Adrenal gland (tissue), 12 donors: Measurements from ENCODE around the gene CD33. TPM values are rescaled to one million over a fixed set of nuclear protein-coding genes. Genes with fewer than 3 reads are reported as not detected.

Experiments
- DNase-seq, 7 donors: peaks; one replicate each; pipeline ENCODE4 v3.0.0-alpha.2; 2019 to 2020
- H3K27ac ChIP-seq, 5 donors: fragments of 200-600 bp; sonication (generic) in 4 of 5; 1 replicate in 3 of 5; 2 replicates in 2 of 5; pipeline versions ENCODE4 v1.5.1 to v1.8.0; 2016 to 2020; ENCODE audit warnings: mild to moderate bottlenecking in 1 of 5
- H3K27me3 ChIP-seq: fragments of 200-600 bp; 2 replicates; pipeline ENCODE4 v1.8.0; 2021
- H3K36me3 ChIP-seq, 2 donors: fragments of 200-600 bp; replicated peaks in 1 of 2; 1 replicate in 1 of 2; 2 replicates in 1 of 2; pipeline versions ENCODE4 v1.5.1 to v1.8.0; 2018 to 2022
- H3K4me1 ChIP-seq, 2 donors: fragments of 200-600 bp; replicated peaks in 1 of 2; 1 replicate in 1 of 2; 2 replicates in 1 of 2; pipeline versions ENCODE4 v1.5.1 to v1.8.0; 2018 to 2021
- H3K4me3 ChIP-seq, 4 donors: fragments of 200-600 bp; sonication (generic) in 3 of 4; one replicate each; pipeline ENCODE4 v1.5.1; 2016 to 2018
- H3K9me3 ChIP-seq, 3 donors: fragments of 200-600 bp; sonication (generic) in 1 of 3; replicated peaks in 1 of 3; 1 replicate in 2 of 3; 2 replicates in 1 of 3; pipeline versions ENCODE4 v1.5.1 to v1.8.0; 2016 to 2021
- CTCF ChIP-seq, 6 experiments: fragments of 450-650 bp in 4 of 6; fragments of 200-600 bp in 2 of 6; sonication (generic) in 1 of 6; IDR thresholded peaks; 1 replicate in 5 of 6; 2 replicates in 1 of 6; pipeline versions ENCODE4 v1.5.1 to v1.8.0; 2016 to 2021; ENCODE audit warnings: antibody characterized with exemption in 6 of 6, mild to moderate bottlenecking in 2 of 6, moderate library complexity in 1 of 6
- POLR2A ChIP-seq, 2 donors: fragments of 450-650 bp; IDR thresholded peaks; one replicate each; pipeline ENCODE4 v1.6.1; 2017; ENCODE audit warnings: antibody characterized with exemption in 2 of 2, mild to moderate bottlenecking in 2 of 2, moderate library complexity in 1 of 2
- WGBS, 4 donors: extraction: QIAGEN DNeasy Blood & Tissue Kit in 2 of 4; methylation state at CpG; one replicate each; pipeline versions ENCODE4 v1.1.5 to v1.1.7; 2013 to 2017; 5-methylcytosine and 5-hydroxymethylcytosine counted together
- intact Hi-C, 2 donors: fragments of 100-400 bp; cut with DNase I; formaldehyde crosslinking; loops; one replicate each; pipeline versions ENCODE4 v1.14.1 to v1.15.0; 2022 to 2023
- polyA plus RNA-seq, 3 donors: library from polyadenylated mRNA; stranded (reverse); fragments of 200-250 nt in 2 of 3; fragments of 350-450 nt in 1 of 3; fragmentation: Illumina TruSeq in 1 of 3; extraction: RNeasy Lipid Tissue Mini Kit (QIAGEN cat#74804) in 1 of 3; gene quantifications; one replicate each; pipeline ENCODE4 v1.2.3, GENCODE V29; 2013 to 2014
- total RNA-seq, 9 donors: library from RNA; depleted of rRNA in 4 of 9; stranded (reverse); fragments of >200 nt in 4 of 9; fragments of 120-200 nt in 1 of 9; fragmentation: NEBNext Ultra II Directional in 1 of 9; extraction: Animal tissue kit (Norgen Biotek cat#: 25700) in 1 of 9; gene quantifications; one replicate each; pipeline versions ENCODE4 v1.1.0 to v1.2.4, GENCODE V29; 2013 to 2023
- donor health status: healthy with polysubstance abuse.
- donor health status: Bipolar disorder and iron deficiency.
- donor health status: DM: yes; HTN: yes; CAD: no.
- donor health status: DM: no; HTN: no; CAD: no.
- donor health status: DM: no; HTN: no; CAD: no.
- donor health status: DM: yes; HTN: yes; CAD: no.

CD33 gene
- total and polyA plus RNA-seq, 12 donors: 2.2 to 21.8 (median 11.4) TPM

GRCh38 chr19:51195316-51195586, 29.6 kb upstream of the CD33 start:
- WGBS, 4 donors: 81 to 88% (median 84%) methylated on average over 9 of the region's 9 CpGs
- H3K4me1 ChIP-seq: no peaks in the 10 kb centered on the region
- no peaks in the 10 kb centered on the region for H3K36me3 ChIP-seq
- intact Hi-C loops: no loop called here
- peaks cover 2% of the 10 kb centered on the region for H3K27me3 ChIP-seq
- no peak overlapping the region for H3K27ac ChIP-seq
- no peak for DNase-seq
- TF ChIP-seq CTCF (IDR thresholded peaks at IDR 0.05) (no peak), POLR2A (IDR thresholded peaks at IDR 0.05) (no peak)
- no peaks in the 10 kb centered on the region for H3K9me3 ChIP-seq
- H3K4me3 ChIP-seq: no peak overlapping the region

GRCh38 chr19:51195616-51196015, 29.3 kb upstream of the CD33 start:
- no peak overlapping the region for H3K27ac ChIP-seq
- no peaks in the 10 kb centered on the region for H3K36me3 ChIP-seq
- TF ChIP-seq CTCF (IDR thresholded peaks at IDR 0.05) (no peak), POLR2A (IDR thresholded peaks at IDR 0.05) (no peak)
- 79 to 100% (median 87%) methylated on average over 2 to 10 of the region's 10 CpGs for WGBS, 4 donors
- H3K4me3 ChIP-seq: no peak overlapping the region
- H3K4me1 ChIP-seq: no peaks in the 10 kb centered on the region
- DNase-seq: no peak
- intact Hi-C loops: no loop called here
- no peaks in the 10 kb centered on the region for H3K9me3 ChIP-seq
- peaks cover 2% of the 10 kb centered on the region for H3K27me3 ChIP-seq

GRCh38 chr19:51196181-51196580, 28.7 kb upstream of the CD33 start:
- intact Hi-C loops: no loop called here
- Histone ChIP-seq H3K9me3 (no peaks in the 10 kb centered on the region), H3K27ac (no peak overlapping the region), H3K36me3 (no peaks in the 10 kb centered on the region), H3K4me3 (no peak overlapping the region), H3K4me1 (no peaks in the 10 kb centered on the region), H3K27me3 (peaks cover 2% of the 10 kb centered on the region)
- DNase-seq: no peak
- 65 to 83% (median 80%) methylated on average over 4 to 5 of the region's 5 CpGs for WGBS, 4 donors
- no peak for TF ChIP-seq CTCF (IDR thresholded peaks at IDR 0.05)
- TF ChIP-seq POLR2A (IDR thresholded peaks at IDR 0.05): no peak

- no peaks in the 10 kb centered on the region for H3K9me3 ChIP-seq
- no peaks in the 10 kb centered on the region for H3K4me1 ChIP-seq
- intact Hi-C loops: no loop called here
- no peaks in the 10 kb centered on the region for H3K36me3 ChIP-seq
- H3K27me3 ChIP-seq: peaks cover 2% of the 10 kb centered on the region
- 60 to 74% (median 70%) methylated on average over 8 to 9 of the region's 9 CpGs for WGBS, 4 donors
- no peak overlapping the region for H3K4me3 ChIP-seq
- no peak overlapping the region for H3K27ac ChIP-seq
- no peak for DNase-seq
- TF ChIP-seq CTCF (IDR thresholded peaks at IDR 0.05) (no peak), POLR2A (IDR thresholded peaks at IDR 0.05) (no peak)
Observed at GRCh38 chr19:51198641-51199040, 26.2 kb upstream of the CD33 start.
